ENCODE data around the gene PPARD. TPM values are rescaled to one million over a fixed set of nuclear protein-coding genes. Genes with fewer than 3 reads are reported as not detected.

PPARD gene
- total RNA-seq, 1 donor from 2014 or later = 4.9 TPM

DNA sequence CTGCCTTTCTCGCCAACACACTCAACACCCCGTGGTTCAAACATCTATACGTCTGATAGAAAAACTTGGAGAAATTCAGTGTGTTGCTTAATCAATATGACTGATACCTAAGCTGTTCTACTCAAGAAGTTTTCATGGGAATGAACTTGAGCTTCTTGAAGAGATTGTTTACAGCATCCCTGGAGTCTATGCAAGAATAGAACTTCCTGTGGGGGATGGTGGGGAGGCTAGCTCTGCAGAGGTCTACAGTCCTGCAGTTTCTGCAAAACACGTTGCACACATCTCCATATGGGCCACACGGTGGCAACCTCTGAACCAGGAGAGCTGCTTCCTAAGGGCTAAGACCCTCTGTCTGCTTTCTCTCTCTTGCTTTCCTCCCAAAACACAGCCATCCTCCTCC is 77.1 kb downstream of the PPARD start:
- peak; percentile 44 for DNase-seq (ENCODE audit: low spot score)
- Histone ChIP-seq H2AFZ (replicated peaks) (no peak overlapping the region), H3K4me2 (no peak overlapping the region), H3K9me3 (ENCODE audit: low read depth) (no peaks in the 10 kb centered on the region), H3K79me2 (ENCODE audit: low read depth) (no peaks in the 10 kb centered on the region), H3K9ac (no peak overlapping the region), H3K27ac (no peak overlapping the region), H3F3A (ENCODE audit: low read depth) (no peaks in the 10 kb centered on the region), H3K36me3 (no peaks in the 10 kb centered on the region), H4K20me1 (ENCODE audit: low read depth) (no peaks in the 10 kb centered on the region), H3K4me1 (no peaks in the 10 kb centered on the region), H3K4me3 (no peak overlapping the region), H3K27me3 (no peaks in the 10 kb centered on the region)
- no peak for TF ChIP-seq EZH2phosphoT487 (IDR thresholded peaks at IDR 0.05)
- TF ChIP-seq, protein P1, sequence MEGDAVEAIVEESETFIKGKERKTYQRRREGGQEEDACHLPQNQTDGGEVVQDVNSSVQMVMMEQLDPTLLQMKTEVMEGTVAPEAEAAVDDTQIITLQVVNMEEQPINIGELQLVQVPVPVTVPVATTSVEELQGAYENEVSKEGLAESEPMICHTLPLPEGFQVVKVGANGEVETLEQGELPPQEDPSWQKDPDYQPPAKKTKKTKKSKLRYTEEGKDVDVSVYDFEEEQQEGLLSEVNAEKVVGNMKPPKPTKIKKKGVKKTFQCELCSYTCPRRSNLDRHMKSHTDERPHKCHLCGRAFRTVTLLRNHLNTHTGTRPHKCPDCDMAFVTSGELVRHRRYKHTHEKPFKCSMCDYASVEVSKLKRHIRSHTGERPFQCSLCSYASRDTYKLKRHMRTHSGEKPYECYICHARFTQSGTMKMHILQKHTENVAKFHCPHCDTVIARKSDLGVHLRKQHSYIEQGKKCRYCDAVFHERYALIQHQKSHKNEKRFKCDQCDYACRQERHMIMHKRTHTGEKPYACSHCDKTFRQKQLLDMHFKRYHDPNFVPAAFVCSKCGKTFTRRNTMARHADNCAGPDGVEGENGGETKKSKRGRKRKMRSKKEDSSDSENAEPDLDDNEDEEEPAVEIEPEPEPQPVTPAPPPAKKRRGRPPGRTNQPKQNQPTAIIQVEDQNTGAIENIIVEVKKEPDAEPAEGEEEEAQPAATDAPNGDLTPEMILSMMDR (IDR thresholded peaks at IDR 0.05) = peak; percentile 33
- H3K27me3 Mint-ChIP-seq (ENCODE audit: insufficient read depth, low read depth) = peaks cover 4% of the 10 kb centered on the region
- H3K4me1 Mint-ChIP-seq = peaks cover 4% of the 10 kb centered on the region
- no peak overlapping the region for H3K4me3 Mint-ChIP-seq
- H3K36me3 Mint-ChIP-seq = peaks cover 5% of the 10 kb centered on the region
- no peak overlapping the region for H3K27ac Mint-ChIP-seq
- no peaks in the 10 kb centered on the region for H3K9me3 Mint-ChIP-seq

DNA sequence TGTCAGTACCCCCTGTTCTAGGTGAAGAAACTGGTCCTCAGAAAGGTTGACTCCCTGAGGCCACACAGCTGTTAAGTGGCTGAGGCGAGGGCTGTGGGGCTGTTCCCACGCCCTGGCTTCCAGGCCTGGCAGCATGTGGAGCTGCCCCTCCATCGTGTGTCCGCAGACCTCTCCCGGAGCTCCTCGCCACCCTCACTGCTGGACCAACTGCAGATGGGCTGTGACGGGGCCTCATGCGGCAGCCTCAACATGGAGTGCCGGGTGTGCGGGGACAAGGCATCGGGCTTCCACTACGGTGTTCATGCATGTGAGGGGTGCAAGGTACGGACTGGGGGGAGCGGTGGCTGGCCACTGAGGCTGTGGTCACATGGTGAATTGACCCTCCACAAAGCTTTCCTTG is 77.6 kb downstream of the PPARD start:
- no peak for TF ChIP-seq EZH2 (IDR thresholded peaks at IDR 0.05)
- TF ChIP-seq, protein P1 (IDR thresholded peaks at IDR 0.05) = no peak
- no peak for TF ChIP-seq EZH2phosphoT487 (IDR thresholded peaks at IDR 0.05)
- Histone ChIP-seq H3K9me3 (ENCODE audit: low read depth) (no peaks in the 10 kb centered on the region), H3K4me2 (no peak overlapping the region), H3K36me3 (no peaks in the 10 kb centered on the region), H3F3A (ENCODE audit: low read depth) (no peaks in the 10 kb centered on the region), H3K27ac (no peak overlapping the region), H3K79me2 (ENCODE audit: low read depth) (no peaks in the 10 kb centered on the region), H3K9ac (peak overlapping the region; percentile 52), H4K20me1 (ENCODE audit: low read depth) (no peaks in the 10 kb centered on the region), H3K27me3 (no peaks in the 10 kb centered on the region), H3K4me1 (peaks cover under 1% of the 10 kb centered on the region), H3K4me3 (no peak overlapping the region), H2AFZ (replicated peaks) (no peak overlapping the region)
- H3K27ac Mint-ChIP-seq = no peak overlapping the region
- H3K4me1 Mint-ChIP-seq = peaks cover 4% of the 10 kb centered on the region
- no peaks in the 10 kb centered on the region for H3K9me3 Mint-ChIP-seq
- H3K36me3 Mint-ChIP-seq = peaks cover 9% of the 10 kb centered on the region
- no peak overlapping the region for H3K4me3 Mint-ChIP-seq
- no peak for DNase-seq (ENCODE audit: low spot score)
- peaks cover 4% of the 10 kb centered on the region for H3K27me3 Mint-ChIP-seq (ENCODE audit: insufficient read depth, low read depth)

DNA sequence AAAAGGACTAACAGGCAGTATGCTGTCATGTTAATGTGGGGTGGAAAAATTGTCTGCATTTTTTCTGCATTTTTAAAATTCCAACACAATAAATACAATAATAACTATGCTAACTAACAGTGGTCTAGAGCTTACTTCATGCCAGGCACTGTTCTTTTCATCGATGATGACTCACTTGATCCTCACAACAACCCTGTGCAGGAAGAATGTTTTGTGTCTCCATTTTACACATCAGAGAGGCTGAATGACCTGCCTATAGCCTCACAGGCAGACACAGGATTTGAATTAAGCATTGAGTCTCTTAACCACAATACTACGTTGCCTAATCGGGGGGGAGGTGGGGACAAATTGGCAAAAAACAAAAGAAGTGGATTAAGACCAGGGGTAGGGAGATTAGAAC is 82.9 kb downstream of the PPARD start:
- H3K9ac ChIP-seq = no peak overlapping the region
- peak; percentile 23 for DNase-seq (ENCODE audit: low spot score)
- peaks cover 2% of the 10 kb centered on the region for H3K27me3 Mint-ChIP-seq (ENCODE audit: insufficient read depth, low read depth)
- no peak overlapping the region for H3K4me2 ChIP-seq
- H3K9me3 ChIP-seq (ENCODE audit: low read depth) = no peaks in the 10 kb centered on the region
- H3K36me3 ChIP-seq = no peaks in the 10 kb centered on the region
- H3K27ac Mint-ChIP-seq = peak overlapping the region; percentile 72
- H3K79me2 ChIP-seq (ENCODE audit: low read depth) = no peaks in the 10 kb centered on the region
- no peak overlapping the region for H2AFZ ChIP-seq (replicated peaks)
- peaks cover 36% of the 10 kb centered on the region for H3K4me1 ChIP-seq
- H3K4me1 Mint-ChIP-seq = peaks cover 12% of the 10 kb centered on the region
- H3K27me3 ChIP-seq = no peaks in the 10 kb centered on the region
- H3K36me3 Mint-ChIP-seq = peaks cover 17% of the 10 kb centered on the region
- H3K4me3 ChIP-seq = no peak overlapping the region
- no peak overlapping the region for H3K27ac ChIP-seq
- TF ChIP-seq EZH2phosphoT487 (IDR thresholded peaks at IDR 0.05) (no peak), EZH2 (IDR thresholded peaks at IDR 0.05) (no peak)
- TF ChIP-seq, protein P1 (IDR thresholded peaks at IDR 0.05) = no peak
- no peak overlapping the region for H3K4me3 Mint-ChIP-seq
- H3F3A ChIP-seq (ENCODE audit: low read depth) = peaks cover 11% of the 10 kb centered on the region
- H3K9me3 Mint-ChIP-seq = peaks cover 6% of the 10 kb centered on the region
- H4K20me1 ChIP-seq (ENCODE audit: low read depth) = no peaks in the 10 kb centered on the region
